ENCODE measurements around the gene FKBP4.

FKBP4 gene

DNA sequence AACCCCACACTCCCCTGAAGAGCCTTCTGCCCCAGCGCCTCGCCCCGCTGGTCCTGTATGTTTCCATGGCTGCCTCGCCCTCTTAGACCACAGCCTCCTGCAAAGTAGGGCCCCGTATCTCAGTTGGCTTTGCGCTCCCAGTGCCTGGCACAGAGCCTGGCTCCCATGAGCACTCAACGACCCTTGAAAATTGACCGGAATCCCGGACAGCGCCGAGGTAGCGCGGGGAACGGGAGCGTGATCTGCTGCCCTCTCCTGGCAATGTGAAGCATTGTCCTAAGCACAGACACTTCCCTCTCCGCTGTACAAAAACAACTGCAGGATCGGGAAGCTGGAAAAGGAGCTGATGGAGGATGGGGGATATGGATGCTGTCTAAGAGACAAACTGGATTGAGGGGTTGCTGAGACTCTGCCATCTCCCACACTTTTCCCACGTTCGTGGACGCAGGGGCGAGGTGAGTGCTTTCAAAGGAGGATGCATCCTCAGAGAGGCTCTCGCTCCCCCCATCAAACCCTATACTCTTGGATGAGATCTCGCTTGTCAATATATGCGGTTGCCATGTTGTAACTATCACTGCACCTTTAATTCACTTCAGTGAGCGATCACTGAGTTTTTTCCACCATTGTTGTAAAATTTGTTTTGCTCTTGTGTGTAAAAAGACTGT lies 10.7 kb upstream of the FKBP4 start:
- peak; percentile 30 to 55 for DNase-seq

DNA sequence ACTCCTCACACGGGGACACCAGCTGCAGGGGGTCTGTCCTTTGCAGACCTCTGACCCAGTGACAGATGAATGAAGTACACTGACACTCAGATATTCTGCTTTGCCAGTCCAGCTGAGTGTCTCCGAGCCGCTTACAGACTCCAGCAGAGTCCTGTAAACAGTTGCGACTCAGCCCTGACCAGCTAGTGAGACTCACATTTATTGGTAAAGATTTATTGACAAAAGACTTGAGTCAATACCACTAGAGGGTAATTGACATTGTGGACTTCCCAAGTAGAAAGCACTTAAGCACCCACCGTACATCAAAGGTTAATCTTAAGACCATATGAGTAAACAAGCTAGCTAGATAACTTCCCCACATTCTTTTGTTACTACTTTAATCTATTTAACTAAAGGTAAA lies 9.8 kb upstream of the FKBP4 start:
- no peak for DNase-seq

DNA sequence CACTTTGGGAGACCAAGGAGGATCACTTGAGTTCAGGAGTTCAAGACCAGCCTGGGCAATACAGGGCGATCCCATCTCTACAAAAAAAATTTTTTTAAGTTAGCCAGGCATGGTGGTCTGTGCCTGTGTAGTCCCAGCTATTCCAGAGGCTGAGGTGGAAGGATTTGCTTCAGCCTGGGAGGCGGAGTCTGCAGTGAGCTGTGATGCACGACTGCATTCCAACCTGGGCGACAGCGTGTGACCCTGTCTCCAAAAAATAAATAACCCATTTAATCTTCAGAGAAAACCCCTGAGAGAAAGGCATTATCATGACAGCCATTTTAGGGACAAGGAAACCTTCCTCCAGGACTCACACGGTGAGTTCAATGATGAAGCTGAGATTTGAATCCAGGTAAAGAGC lies 3.7 kb upstream of the FKBP4 start:
- no peak for DNase-seq

GRCh38 chr12:2792671-2793500 lies 1.9 kb upstream of the FKBP4 start:
- DNase-seq = no peak

- no peak for DNase-seq
Observed at GRCh38 chr12:2793561-2793960, 1.2 kb upstream of the FKBP4 start.

GRCh38 chr12:2794191-2794735 lies 507 bp upstream of the FKBP4 start:
- no peak for DNase-seq

DNA sequence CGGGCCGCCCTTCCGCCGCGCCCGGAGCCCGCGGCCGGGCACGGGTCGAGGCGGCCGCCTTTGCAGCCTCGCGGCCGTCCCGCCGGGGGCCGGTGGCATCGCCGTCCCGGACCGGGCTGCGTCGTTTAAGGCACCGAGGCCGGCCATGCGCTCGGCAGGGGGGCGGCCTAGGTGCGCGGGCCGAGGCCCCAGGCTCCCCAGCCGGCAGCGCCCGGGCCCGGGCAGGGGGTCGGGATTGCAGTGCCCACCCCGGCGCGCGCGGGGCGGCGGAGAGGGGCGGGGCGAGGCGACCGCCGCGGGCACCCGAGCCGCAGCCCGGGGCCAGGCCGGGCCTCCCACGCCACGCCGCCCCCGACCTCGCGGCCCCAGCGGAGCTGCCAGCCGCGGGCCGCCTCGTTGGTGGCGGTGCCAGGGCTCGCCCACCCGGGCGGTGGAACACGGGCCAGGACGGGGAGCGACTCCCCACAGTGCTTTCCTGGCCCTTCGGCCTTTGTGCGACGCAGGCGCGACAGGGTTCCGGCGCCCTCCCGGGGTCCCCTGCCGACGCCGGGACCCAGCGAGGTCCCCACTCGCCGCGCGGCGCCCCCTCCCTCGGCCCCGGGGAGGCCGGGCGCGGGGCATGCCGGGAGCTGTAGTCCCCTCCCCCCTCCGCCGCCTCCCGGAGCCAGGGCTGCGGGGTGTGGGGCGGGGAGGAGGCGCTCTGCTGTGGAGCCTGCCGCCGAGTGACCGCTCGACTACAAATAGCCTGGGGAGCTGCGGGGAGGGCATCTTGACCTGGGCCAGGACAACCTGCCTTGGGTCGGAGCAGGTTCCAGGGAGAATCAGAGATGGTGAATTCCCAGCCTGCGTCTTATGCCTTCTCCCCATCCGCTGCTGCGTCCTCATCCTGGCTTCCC lies 769 bp downstream of the FKBP4 start:
- DNase-seq = peak; percentile 62 to 75

DNA sequence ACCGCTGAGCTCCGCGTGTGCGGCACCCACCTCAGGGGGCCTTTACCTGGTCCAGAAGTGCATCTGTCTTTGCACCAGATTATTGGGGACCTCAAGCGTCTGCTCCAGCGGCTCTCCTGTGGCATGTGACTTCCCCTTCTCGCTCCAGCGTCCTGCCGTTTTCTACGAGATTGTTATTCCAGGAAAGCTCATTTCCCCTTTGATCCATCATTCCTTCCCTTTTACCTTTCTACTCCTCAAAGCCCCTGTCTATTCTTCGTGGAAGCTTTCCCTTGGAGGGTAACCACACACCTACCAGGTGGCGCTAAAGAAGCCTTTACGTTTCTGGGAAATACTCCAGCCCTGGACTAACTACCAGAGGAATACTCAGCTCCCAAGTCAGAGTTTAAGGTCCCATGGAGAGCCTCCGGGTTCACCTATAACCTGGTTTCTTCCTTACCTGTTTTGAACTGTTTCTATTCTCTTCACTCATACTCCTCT lies 1.5 kb downstream of the FKBP4 start:
- DNase-seq = no peak

- DNase-seq = no peak
Observed at GRCh38 chr12:2797721-2798418, 3.1 kb downstream of the FKBP4 start.

- no peak for DNase-seq
Observed at GRCh38 chr12:2800046-2800570, 5.3 kb downstream of the FKBP4 start.

- no peak for DNase-seq
Observed at GRCh38 chr12:2801044-2801783, 6.4 kb downstream of the FKBP4 start.

- DNase-seq = no peak
Observed at GRCh38 chr12:2803635-2804392, 9.0 kb downstream of the FKBP4 start.

DNA sequence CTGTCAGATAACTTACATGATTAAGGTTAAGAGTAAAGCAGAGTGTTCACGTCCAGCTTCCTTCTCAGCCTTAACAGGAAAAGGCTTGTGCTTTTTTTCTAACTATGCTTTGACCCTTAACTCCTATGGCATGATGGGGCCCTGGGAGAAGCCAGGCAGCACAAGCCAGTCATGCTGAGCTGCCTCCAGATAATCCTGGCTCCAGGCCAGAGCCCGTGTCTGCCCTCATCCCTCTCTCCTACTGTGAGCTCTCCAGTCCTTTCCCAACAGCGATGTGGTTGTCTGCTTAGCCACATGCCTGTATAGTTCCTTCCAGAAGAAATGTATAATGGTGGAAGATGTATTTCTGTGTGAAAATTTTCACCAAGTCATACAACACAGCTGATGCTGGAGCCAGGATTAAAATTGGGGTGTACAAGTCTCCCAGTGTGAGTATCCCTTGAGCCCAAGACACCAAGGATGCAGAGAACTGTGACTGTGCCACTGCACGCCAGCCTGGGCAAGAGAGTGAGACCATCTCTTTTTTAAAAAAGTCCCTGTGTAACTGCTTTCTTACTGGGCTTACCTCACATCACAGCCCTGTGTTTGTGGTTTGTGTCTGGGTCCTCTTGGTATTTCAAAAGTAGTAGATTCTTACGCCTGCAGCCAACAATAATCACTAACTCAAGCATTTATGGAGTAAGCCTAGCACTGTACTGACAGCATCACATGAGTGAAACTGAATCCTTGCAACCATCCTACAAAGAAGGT lies 9.8 kb downstream of the FKBP4 start:
- no peak for DNase-seq

GRCh38 chr12:2805143-2805520 lies 10.4 kb downstream of the FKBP4 start:
- no peak for DNase-seq

DNA sequence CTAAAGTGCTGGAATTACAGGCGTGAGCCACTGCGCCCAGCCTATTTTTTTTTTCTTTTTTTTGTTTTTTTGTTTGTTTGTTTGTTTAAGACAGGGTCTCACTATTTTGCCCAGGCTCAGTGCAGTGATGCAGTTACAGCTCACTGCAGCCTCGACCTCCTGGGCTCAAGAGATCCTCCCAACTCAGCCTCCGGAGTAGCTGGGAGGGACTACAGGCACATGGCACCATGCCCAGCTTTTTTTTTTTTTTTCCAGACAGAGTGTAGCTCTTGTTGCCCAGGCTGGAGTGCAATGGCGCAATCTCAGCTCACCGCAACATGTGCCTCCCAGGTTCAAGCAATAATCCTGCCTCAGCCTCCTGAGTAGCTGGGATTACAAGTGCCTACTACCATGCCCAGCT lies 11.9 kb downstream of the FKBP4 start:
- no peak for DNase-seq

- no peak for DNase-seq
Observed at GRCh38 chr12:2811801-2812200, 17.0 kb downstream of the FKBP4 start.

DNA sequence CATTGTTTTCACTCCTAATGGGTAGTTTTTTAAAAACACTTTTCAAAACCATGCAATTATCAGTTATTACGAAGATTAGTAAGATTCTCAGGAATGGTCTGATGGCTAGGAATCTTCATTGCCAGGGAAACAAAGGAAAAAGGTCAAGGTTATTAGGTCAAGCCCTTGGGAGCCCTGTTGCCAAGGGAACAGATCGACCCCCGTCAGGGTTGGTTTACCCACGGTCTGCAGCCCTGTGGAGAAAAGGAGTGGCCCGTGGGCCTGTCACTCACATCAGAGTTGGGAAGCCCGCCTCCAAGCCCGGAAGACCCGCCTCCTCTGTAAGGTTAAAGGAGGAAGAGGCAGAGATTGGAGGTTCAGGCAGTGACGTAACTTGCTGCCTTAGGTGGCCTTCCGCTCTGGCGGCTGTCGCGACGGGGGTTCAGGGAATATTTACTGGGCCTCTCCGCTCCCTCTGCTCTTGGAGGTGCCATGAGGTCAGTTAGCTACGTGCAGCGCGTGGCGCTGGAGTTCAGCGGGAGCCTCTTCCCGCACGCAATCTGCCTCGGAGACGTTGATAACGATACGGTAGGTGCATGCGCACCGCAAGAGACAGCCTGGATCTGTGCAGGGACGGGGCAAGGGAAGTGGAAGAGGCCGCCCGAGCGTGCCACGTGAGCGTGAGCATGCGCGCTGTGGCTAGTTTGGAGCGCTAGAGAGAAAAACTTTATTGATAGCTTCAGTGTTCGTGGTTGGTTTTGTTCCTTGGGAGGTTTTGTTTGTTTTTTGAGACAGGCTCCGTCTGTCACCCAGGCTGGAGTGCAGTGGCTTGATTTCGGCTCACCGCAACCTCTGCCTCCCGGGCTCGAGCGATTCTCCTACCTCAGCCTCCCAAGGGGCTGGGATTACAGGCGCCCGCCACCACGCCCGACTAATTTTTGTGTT lies 17.8 kb downstream of the FKBP4 start, which contains the start of gene ITFG2:
TSS of gene ITFG2 (plus strand) at position 379 of the 924 bp plus-strand sequence. CDS start at position 472, 93 bp downstream.
- DNase-seq = peak; percentile 97

Measured in CD4-positive, alpha-beta T cell treated with Interferon alpha-2 for 1 hour (primary cell).